PFSK-1 (cell line): ENCODE data around the gene LINGO1. TPM values are rescaled to one million over a fixed set of nuclear protein-coding genes. Genes with fewer than 3 reads are reported as not detected.

ENCODE experiments used
- FOXP2 ChIP-seq: optimal IDR thresholded peaks from 2 replicates; pipeline ENCODE3; 2011; ENCODE audit warnings: borderline replicate concordance, control low read depth, inconsistent platforms; ENCODE audit not compliant: insufficient read depth; ENCODE audit errors: extremely low read length, extremely low read depth
- POLR2AphosphoS5 ChIP-seq: IDR thresholded peaks from 2 replicates; pipeline ENCODE4 v1.6.1; 2012; ENCODE audit warnings: low read depth, mild to moderate bottlenecking, control low read depth, low read length, moderate library complexity
- REST ChIP-seq, 2 experiments: IDR thresholded peaks; 2 replicates each; pipeline versions ENCODE4 v1.6.1 to v1.8.0; 2011 to 2012; ENCODE audit warnings: low read depth in 2 of 2, low read length in 2 of 2, control low read depth in 1 of 2, inconsistent platforms in 1 of 2, mild to moderate bottlenecking in 1 of 2, moderate library complexity in 1 of 2; ENCODE audit not compliant: insufficient read depth in 1 of 2
- SIN3A ChIP-seq: IDR thresholded peaks from 2 replicates; pipeline ENCODE4 v1.6.1; 2012; ENCODE audit warnings: mild to moderate bottlenecking, low read length, moderate library complexity, borderline replicate concordance; ENCODE audit not compliant: insufficient read depth
- TAF1 ChIP-seq: IDR thresholded peaks from 2 replicates; pipeline ENCODE4 v1.6.1; 2012; ENCODE audit warnings: low read length, control low read depth, borderline replicate concordance; ENCODE audit not compliant: insufficient read depth
- polyA plus RNA-seq: library from polyadenylated mRNA; unstranded; fragments of >200 nt; gene quantifications from one replicate; pipeline ENCODE4 v1.2.1, GENCODE V29; 2012; ENCODE audit warnings: low read depth, missing spikeins; ENCODE audit not compliant: insufficient read length

Gene LINGO1, protein sequence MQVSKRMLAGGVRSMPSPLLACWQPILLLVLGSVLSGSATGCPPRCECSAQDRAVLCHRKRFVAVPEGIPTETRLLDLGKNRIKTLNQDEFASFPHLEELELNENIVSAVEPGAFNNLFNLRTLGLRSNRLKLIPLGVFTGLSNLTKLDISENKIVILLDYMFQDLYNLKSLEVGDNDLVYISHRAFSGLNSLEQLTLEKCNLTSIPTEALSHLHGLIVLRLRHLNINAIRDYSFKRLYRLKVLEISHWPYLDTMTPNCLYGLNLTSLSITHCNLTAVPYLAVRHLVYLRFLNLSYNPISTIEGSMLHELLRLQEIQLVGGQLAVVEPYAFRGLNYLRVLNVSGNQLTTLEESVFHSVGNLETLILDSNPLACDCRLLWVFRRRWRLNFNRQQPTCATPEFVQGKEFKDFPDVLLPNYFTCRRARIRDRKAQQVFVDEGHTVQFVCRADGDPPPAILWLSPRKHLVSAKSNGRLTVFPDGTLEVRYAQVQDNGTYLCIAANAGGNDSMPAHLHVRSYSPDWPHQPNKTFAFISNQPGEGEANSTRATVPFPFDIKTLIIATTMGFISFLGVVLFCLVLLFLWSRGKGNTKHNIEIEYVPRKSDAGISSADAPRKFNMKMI
- polyA plus RNA-seq: 211 TPM

- TF ChIP-seq REST (IDR thresholded peaks at IDR 0.05; ENCODE audit: insufficient read depth in 1 of 2, low read depth in 2 of 2, low read length in 2 of 2) (no peak), SIN3A (no peak; the same call in 1 of the 2 replicates), FOXP2 (no peak), POLR2AphosphoS5 (no peak), TAF1 (no peak)
Observed at GRCh38 chr15:77632534-77633133, at the start of gene LINGO1. Gene LINGO1 (minus strand): TSS chr15:77632912. CDS start chr15:77632315, 597 bp downstream.

- TF ChIP-seq FOXP2 (no peak), SIN3A (no peak), REST (IDR thresholded peaks at IDR 0.05; ENCODE audit: insufficient read depth in 1 of 2, low read depth in 2 of 2, low read length in 2 of 2) (no peak), TAF1 (no peak), POLR2AphosphoS5 (no peak)
Observed at GRCh38 chr15:77681362-77681761, 48.6 kb upstream of the LINGO1 start.

GRCh38 chr15:77676569-77677375, 44.1 kb upstream of the LINGO1 start:
- no peak for TF ChIP-seq SIN3A
- no peak for TF ChIP-seq TAF1
- TF ChIP-seq FOXP2: no peak

DNA sequence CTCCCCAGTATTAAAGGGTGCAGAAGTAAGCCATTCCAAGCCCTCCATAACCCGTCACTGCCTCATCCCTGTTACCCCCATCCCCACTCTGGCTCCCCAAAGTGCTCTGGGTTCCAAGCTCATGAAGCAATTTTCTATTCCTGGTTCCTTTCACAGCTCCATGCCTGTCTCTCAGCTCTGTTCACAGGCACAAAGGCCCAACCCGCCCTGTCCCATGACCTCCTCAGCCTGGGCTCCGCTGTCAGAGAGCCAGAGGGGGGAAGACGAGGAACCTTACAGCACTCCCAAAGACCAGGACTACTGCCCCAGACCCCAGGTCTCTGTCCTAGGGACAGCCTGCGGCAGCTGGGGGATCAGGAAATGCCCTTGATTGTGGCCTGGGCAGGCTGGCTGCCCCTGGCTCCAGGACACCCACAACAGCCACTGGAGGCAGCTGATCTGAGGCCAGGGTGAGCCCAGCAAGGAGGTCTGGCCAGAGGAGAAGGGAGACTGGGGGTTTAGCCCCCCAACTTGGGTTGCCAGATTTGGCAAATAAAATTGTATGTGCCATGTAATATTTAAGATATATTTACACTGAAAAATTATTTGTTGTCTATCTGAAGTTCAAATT, 43.2 kb upstream of the LINGO1 start:
- TF ChIP-seq FOXP2 (no peak), TAF1 (no peak), SIN3A (no peak), POLR2AphosphoS5 (no peak), REST (IDR thresholded peaks at IDR 0.05; ENCODE audit: insufficient read depth in 1 of 2, low read depth in 2 of 2, low read length in 2 of 2) (no peak)
